Erythroblast (primary cell): ENCODE results near the gene TULP4.
"Not testable (repeated sequence)": the region's sequence is repeated elsewhere in the genome, so short reads cannot be mapped to it uniquely, and the experiment has no call there.

ENCODE experiments used
- GATA1 ChIP-seq: IDR thresholded peaks from 2 replicates; pipeline ENCODE4 v1.6.1; 2011; ENCODE audit warnings: low read depth, mild to moderate bottlenecking, control low read depth, low read length, moderate library complexity
- POLR2A ChIP-seq: IDR thresholded peaks from 2 replicates; pipeline ENCODE4 v1.6.1; 2011; ENCODE audit warnings: mild to moderate bottlenecking, low read length

DNA sequence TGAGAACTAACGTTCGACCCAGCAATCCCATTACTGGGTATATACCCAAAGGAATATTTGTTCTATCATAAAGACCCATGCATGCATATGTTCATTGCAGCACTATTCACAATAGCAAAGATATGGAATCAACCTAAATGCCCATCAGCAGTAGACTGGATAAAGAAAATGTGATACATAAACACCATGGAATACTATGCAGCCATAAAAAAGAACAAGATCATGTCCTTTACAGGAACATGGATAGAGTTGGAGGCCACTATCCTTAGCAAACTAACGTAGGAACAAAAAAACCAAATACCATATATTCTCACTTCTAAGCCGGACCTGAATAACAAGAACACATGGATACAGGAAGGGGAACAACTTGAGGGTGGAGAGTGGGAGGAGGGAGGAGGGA, 165.5 kb downstream of the TULP4 start:
- TF ChIP-seq POLR2A, GATA1: not testable (repeated sequence)
